ENCODE measurements around the gene LMF1. TPM values are rescaled to one million over a fixed set of nuclear protein-coding genes. Genes with fewer than 3 reads are reported as not detected.
A peak's percentile ranks its signal among the peaks of the same experiment; 100 is the strongest.

LMF1 gene
- total RNA-seq, result 31.3 TPM

- intact Hi-C loops (cut with DNase I), result no loop called here
- ATAC-seq (peak; percentile 97), DNase-seq (ENCODE audit: low spot score) (peak; percentile 97)
These were observed at the start of gene LMF1 for GRCh38 chr16:970766-971581. Gene LMF1 (minus strand): TSS chr16:970984. CDS start chr16:970980, 4 bp downstream.

GRCh38 chr16:1020091-1020399 lies 49.3 kb upstream of the LMF1 start:
- ATAC-seq, result no peak
- intact Hi-C loops (cut with DNase I), result no loop called here

GRCh38 chr16:1019231-1020090 lies 48.7 kb upstream of the LMF1 start:
- ATAC-seq, result peak; percentile 83
- DNase-seq (ENCODE audit: low spot score), result no peak
- intact Hi-C loops (cut with DNase I), result no loop called here

More at GRCh38 chr16:1020091-1020399, 49.3 kb upstream of the LMF1 start:
- no peak for DNase-seq (ENCODE audit: low spot score)

- ATAC-seq (no peak), DNase-seq (ENCODE audit: low spot score) (no peak)
- intact Hi-C loops (cut with DNase I), result no loop called here
These were observed 47.8 kb upstream of the LMF1 start for GRCh38 chr16:1018447-1019198.

GRCh38 chr16:1014771-1015495 lies 44.1 kb upstream of the LMF1 start:
- intact Hi-C loops (cut with DNase I), result no loop called here
- DNase-seq (ENCODE audit: low spot score) (no peak), ATAC-seq (peak; percentile 60)

- intact Hi-C loops (cut with DNase I), result no loop called here
- ATAC-seq (no peak), DNase-seq (ENCODE audit: low spot score) (no peak)
These were observed 43.4 kb upstream of the LMF1 start for GRCh38 chr16:1014221-1014620.

GRCh38 chr16:1013593-1013900 lies 42.8 kb upstream of the LMF1 start:
- intact Hi-C loops (cut with DNase I), result no loop called here
- no peak for ATAC-seq
- DNase-seq (ENCODE audit: low spot score), result no peak

GRCh38 chr16:1012722-1013592 lies 42.2 kb upstream of the LMF1 start:
- intact Hi-C loops (cut with DNase I), result no loop called here
- ATAC-seq (no peak), DNase-seq (ENCODE audit: low spot score) (no peak)

- intact Hi-C loops (cut with DNase I), result no loop called here
- DNase-seq (ENCODE audit: low spot score) (no peak), ATAC-seq (no peak)
These were observed 41.4 kb upstream of the LMF1 start for GRCh38 chr16:1012135-1012534.

GRCh38 chr16:1011316-1012082 lies 40.7 kb upstream of the LMF1 start:
- DNase-seq (ENCODE audit: low spot score), result no peak
- no peak for ATAC-seq
- intact Hi-C loops (cut with DNase I), result no loop called here

GRCh38 chr16:1010815-1011214 lies 40.0 kb upstream of the LMF1 start:
- intact Hi-C loops (cut with DNase I), result no loop called here
- ATAC-seq, result no peak
- no peak for DNase-seq (ENCODE audit: low spot score)

GRCh38 chr16:1010251-1010650 lies 39.5 kb upstream of the LMF1 start:
- DNase-seq (ENCODE audit: low spot score) (no peak), ATAC-seq (no peak)
- intact Hi-C loops (cut with DNase I), result no loop called here

- intact Hi-C loops (cut with DNase I), result no loop called here
- DNase-seq (ENCODE audit: low spot score), result no peak
- no peak for ATAC-seq
These were observed 38.8 kb upstream of the LMF1 start for GRCh38 chr16:1009358-1010150.

GRCh38 chr16:1008085-1008484 lies 37.3 kb upstream of the LMF1 start:
- intact Hi-C loops (cut with DNase I), result no loop called here
- DNase-seq (ENCODE audit: low spot score) (no peak), ATAC-seq (no peak)

GRCh38 chr16:1007284-1007850 lies 36.6 kb upstream of the LMF1 start:
- ATAC-seq, result no peak
- DNase-seq (ENCODE audit: low spot score), result no peak
- intact Hi-C loops (cut with DNase I), result no loop called here

- intact Hi-C loops (cut with DNase I), result no loop called here
- ATAC-seq (no peak), DNase-seq (ENCODE audit: low spot score) (no peak)
These were observed 36.0 kb upstream of the LMF1 start for GRCh38 chr16:1006781-1007180.

GRCh38 chr16:1005286-1005685 lies 34.5 kb upstream of the LMF1 start:
- ATAC-seq (no peak), DNase-seq (ENCODE audit: low spot score) (no peak)
- intact Hi-C loops (cut with DNase I), result no loop called here
